ENCODE results near the gene KCTD2.
"Not testable (repeated sequence)": the region's sequence is repeated elsewhere in the genome, so short reads cannot be mapped to it uniquely, and the experiment has no call there.

KCTD2 gene

DNA sequence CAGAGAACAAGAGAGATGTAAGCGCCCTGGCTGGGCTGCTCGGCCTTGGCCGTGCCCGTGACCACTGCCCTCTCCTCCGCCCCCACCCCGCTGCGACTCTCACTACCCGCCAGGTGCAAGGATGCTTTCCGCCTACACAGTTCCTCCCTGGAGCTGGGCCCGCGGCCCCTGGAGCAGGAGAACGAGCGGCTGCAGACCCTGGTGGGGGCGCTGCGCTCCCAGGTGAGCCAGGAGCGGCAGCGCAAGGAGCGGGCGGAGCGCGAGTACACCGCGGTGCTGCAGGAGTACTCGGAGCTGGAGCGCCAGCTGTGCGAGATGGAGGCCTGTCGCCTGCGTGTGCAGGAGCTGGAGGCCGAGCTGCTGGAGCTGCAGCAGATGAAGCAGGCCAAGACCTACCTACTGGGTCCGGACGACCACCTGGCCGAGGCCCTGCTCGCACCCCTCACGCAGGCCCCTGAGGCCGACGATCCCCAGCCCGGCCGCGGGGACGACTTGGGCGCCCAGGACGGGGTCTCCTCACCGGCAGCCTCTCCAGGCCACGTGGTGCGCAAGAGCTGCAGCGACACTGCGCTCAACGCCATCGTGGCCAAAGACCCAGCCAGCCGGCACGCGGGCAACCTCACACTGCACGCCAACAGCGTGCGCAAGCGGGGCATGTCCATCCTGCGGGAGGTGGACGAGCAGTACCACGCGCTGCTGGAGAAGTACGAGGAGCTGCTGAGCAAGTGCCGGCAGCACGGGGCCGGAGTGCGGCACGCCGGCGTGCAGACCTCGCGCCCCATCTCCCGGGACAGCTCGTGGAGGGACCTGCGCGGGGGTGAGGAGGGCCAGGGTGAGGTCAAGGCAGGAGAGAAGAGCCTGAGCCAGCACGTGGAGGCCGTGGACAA, 43.7 kb upstream of the KCTD2 start:
- Histone ChIP-seq H3K27me3 (no peaks in the 10 kb centered on the region), H3K4me3 (no peak overlapping the region), H3K9me3 (no peaks in the 10 kb centered on the region), H3K27ac (no peak overlapping the region), H3K36me3 (peaks cover 26 to 60% (median 42%) of the 10 kb centered on the region in 3 donors), H3K4me1 (no peaks in the 10 kb centered on the region)
- intact Hi-C loops (cut with DNase I; ENCODE audit: low total_unique reads) = no loop called here
- TF ChIP-seq, protein P1, sequence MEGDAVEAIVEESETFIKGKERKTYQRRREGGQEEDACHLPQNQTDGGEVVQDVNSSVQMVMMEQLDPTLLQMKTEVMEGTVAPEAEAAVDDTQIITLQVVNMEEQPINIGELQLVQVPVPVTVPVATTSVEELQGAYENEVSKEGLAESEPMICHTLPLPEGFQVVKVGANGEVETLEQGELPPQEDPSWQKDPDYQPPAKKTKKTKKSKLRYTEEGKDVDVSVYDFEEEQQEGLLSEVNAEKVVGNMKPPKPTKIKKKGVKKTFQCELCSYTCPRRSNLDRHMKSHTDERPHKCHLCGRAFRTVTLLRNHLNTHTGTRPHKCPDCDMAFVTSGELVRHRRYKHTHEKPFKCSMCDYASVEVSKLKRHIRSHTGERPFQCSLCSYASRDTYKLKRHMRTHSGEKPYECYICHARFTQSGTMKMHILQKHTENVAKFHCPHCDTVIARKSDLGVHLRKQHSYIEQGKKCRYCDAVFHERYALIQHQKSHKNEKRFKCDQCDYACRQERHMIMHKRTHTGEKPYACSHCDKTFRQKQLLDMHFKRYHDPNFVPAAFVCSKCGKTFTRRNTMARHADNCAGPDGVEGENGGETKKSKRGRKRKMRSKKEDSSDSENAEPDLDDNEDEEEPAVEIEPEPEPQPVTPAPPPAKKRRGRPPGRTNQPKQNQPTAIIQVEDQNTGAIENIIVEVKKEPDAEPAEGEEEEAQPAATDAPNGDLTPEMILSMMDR (IDR thresholded peaks at IDR 0.05) = no peak
- DNase-seq = no peak

DNA sequence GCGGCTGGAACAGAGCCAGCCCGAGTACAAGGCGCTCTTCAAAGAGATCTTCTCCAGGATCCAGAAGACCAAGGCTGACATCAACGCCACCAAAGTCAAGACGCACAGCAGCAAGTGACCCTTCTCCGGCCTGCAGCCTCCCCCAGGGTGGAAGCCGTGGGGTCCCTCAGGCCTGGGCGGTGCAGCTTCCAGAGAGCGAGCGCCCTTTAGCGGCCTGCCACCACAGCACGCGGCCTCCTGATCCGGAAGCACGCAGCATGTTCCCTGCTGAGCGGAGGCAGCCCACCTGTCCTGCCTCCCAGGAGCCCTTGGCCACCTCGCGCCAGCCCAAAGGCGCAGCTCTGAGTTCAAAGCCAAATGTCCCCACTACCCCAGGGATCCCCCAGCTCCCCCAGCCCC, 43.1 kb upstream of the KCTD2 start:
- TF ChIP-seq, protein P1 (IDR thresholded peaks at IDR 0.05) = no peak
- intact Hi-C loops (cut with DNase I; ENCODE audit: low total_unique reads) = no loop called here
- H3K9me3 ChIP-seq = no peaks in the 10 kb centered on the region
- peaks cover 26 to 60% (median 42%) of the 10 kb centered on the region in 3 donors for H3K36me3 ChIP-seq
- H3K27me3 ChIP-seq = no peaks in the 10 kb centered on the region
- no peaks in the 10 kb centered on the region for H3K4me1 ChIP-seq
- no peak overlapping the region for H3K27ac ChIP-seq
- no peak for DNase-seq
- no peak overlapping the region for H3K4me3 ChIP-seq

DNA sequence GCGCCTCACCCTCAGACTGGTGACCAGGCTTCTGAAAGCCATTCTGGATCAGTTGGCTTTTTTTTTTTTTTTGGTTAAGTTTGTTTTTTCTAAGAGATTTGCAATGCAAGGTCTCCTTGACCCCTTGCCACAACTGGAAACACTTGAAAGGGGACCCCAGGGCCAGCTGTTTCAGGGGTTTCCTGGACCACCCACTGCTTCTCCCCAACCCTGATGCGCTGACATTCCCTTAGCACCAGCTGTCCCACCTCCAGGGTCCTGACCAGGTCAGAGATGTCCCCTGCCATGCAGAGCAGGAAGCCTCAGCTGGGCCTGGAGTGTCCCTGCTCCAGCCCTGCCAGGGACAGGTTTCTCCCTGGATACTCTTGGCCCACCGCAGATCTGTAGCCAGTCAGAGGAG, 42.7 kb upstream of the KCTD2 start:
- Histone ChIP-seq H3K27me3 (no peaks in the 10 kb centered on the region), H3K9me3 (no peaks in the 10 kb centered on the region), H3K36me3 (peaks cover 26 to 58% (median 41%) of the 10 kb centered on the region in 3 donors), H3K4me3 (no peak overlapping the region), H3K4me1 (no peaks in the 10 kb centered on the region), H3K27ac (no peak overlapping the region)
- TF ChIP-seq, protein P1 (IDR thresholded peaks at IDR 0.05) = no peak
- no peak for DNase-seq
- intact Hi-C loops (cut with DNase I; ENCODE audit: low total_unique reads) = no loop called here

DNA sequence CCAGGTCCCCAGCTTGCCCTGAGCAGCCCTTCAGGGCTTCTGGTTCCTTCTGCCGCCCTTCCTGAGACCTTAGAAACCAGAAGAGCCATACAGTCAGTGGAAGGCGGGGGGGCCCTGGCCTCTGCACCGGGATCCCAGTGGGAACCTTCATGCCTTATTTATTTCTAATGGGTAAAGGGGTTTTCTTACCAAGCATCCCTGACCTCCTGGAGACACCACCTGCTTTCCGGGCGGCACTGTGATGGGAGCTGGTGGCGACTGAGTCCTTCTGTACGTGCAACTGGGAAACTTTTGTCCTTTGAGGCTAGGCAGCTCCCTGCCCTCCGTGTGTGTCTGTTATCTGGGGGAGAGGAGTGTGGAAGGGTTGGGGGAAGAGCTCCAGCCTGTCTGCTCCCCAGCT, 41.7 kb upstream of the KCTD2 start:
- Histone ChIP-seq H3K9me3 (no peaks in the 10 kb centered on the region), H3K27me3 (no peaks in the 10 kb centered on the region), H3K4me1 (no peaks in the 10 kb centered on the region), H3K27ac (no peak overlapping the region), H3K36me3 (peaks cover 26 to 48% (median 34%) of the 10 kb centered on the region in 3 donors), H3K4me3 (no peak overlapping the region)
- TF ChIP-seq, protein P1 (IDR thresholded peaks at IDR 0.05) = no peak
- intact Hi-C loops (cut with DNase I; ENCODE audit: low total_unique reads) = no loop called here
- no peak for DNase-seq

DNA sequence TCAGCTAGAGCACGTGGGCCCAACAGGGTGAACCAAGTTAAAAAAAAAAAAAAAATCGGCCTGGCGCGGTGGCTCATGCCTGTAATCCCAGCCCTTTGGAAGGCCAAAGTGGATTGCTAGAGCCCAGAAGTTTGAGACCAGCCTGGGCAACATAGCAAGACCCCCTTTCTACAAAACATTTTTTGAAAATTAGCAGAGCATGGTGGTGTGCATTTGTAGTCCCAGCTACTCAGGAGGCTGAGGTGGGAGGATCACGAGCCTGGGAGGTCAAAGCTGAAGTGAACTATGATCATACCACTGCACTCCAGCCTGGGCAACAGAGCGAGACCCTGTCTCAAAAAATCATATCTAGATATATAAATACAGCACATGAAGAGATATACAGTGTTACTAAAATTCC, 40.9 kb upstream of the KCTD2 start:
- DNase-seq; H3K9me3 ChIP-seq; H3K4me1 ChIP-seq; H3K27me3 ChIP-seq; H3K27ac ChIP-seq; intact Hi-C loops (cut with DNase I; ENCODE audit: low total_unique reads); H3K4me3 ChIP-seq: not testable (repeated sequence)
- peaks cover 25 to 43% (median 31%) of the 10 kb centered on the region in 3 donors for H3K36me3 ChIP-seq

DNA sequence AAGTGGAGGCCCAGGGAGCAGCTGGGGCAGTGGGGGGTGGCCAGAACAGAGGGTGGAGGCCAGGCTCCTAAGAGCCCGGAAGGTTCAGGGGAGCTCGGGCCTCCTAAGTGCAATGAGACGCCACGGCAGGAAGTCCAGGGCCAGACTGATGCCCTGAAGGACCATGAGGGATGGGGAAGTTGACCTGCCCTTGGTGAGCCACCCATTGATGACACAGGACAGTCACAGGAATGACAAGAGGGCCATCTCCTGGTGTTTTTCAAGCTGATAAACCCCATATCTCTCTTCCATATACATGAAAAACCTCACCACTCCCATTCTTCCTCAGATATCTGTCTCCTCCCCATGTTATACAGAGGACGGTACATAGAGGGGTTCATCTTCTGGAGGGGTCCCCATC, 40.4 kb upstream of the KCTD2 start:
- intact Hi-C loops (cut with DNase I; ENCODE audit: low total_unique reads) = no loop called here
- no peak for DNase-seq
- TF ChIP-seq, protein P1 (IDR thresholded peaks at IDR 0.05) = no peak
- Histone ChIP-seq H3K27ac (no peak overlapping the region), H3K4me3 (no peak overlapping the region), H3K9me3 (no peaks in the 10 kb centered on the region), H3K4me1 (peaks cover 0 to 10% (median 3%) of the 10 kb centered on the region in 4 donors), H3K36me3 (peaks cover 20 to 37% (median 25%) of the 10 kb centered on the region in 3 donors), H3K27me3 (no peaks in the 10 kb centered on the region)

Measured in tibial artery (tissue), 4 donors.